Liver (tissue), 9 donors: ENCODE results near the gene ACAT2. TPM values are rescaled to one million over a fixed set of nuclear protein-coding genes. Genes with fewer than 3 reads are reported as not detected.
"Not testable (repeated sequence)": the region's sequence is repeated elsewhere in the genome, so short reads cannot be mapped to it uniquely, and the experiment has no call there.

Experiments
- DNase-seq: peaks from one replicate; pipeline ENCODE4 v3.0.0-alpha.2; 2017; ENCODE audit warnings: low spot score
- H3K27ac ChIP-seq, 2 donors: one replicate each; pipeline ENCODE4 v1.7.0; 2013; ENCODE audit warnings: inconsistent platforms in 2 of 2, low read length in 2 of 2, control low read depth in 1 of 2, low read depth in 1 of 2, mild to moderate bottlenecking in 1 of 2
- H3K27me3 ChIP-seq, 4 donors: one replicate each; pipeline versions ENCODE4 v1.6.1 to v1.7.0; 2013; ENCODE audit warnings: low read length in 3 of 4, inconsistent platforms in 1 of 4, mild to moderate bottlenecking in 1 of 4, moderate library complexity in 1 of 4; ENCODE audit not compliant: control insufficient read depth in 4 of 4, insufficient read depth in 4 of 4
- H3K36me3 ChIP-seq, 4 donors: one replicate each; pipeline versions ENCODE4 v1.6.1 to v1.7.0; 2013; ENCODE audit warnings: low read length in 3 of 4, mild to moderate bottlenecking in 3 of 4, low read depth in 1 of 4, moderate library complexity in 1 of 4; ENCODE audit not compliant: control insufficient read depth in 4 of 4, insufficient read depth in 3 of 4
- H3K4me1 ChIP-seq, 4 donors: one replicate each; pipeline versions ENCODE4 v1.6.1 to v1.7.0; 2013; ENCODE audit warnings: low read length in 3 of 4, mild to moderate bottlenecking in 3 of 4, moderate library complexity in 1 of 4; ENCODE audit not compliant: control insufficient read depth in 4 of 4, insufficient read depth in 4 of 4
- H3K4me3 ChIP-seq, 3 donors: one replicate each; pipeline versions ENCODE4 v1.6.1 to v1.7.0; 2013; ENCODE audit warnings: low read length in 3 of 3, control low read depth in 1 of 3, low read depth in 1 of 3, mild to moderate bottlenecking in 1 of 3
- H3K9ac ChIP-seq, 2 donors: one replicate each; pipeline ENCODE4 v1.7.0; 2013; ENCODE audit warnings: low read length in 2 of 2, mild to moderate bottlenecking in 2 of 2, moderate library complexity in 2 of 2, control low read depth in 1 of 2, low read depth in 1 of 2
- H3K9me3 ChIP-seq, 4 donors: one replicate each; pipeline versions ENCODE4 v1.6.1 to v1.7.0; 2013; ENCODE audit warnings: low read length in 3 of 4; ENCODE audit not compliant: control insufficient read depth in 4 of 4
- EGR1 ChIP-seq, 2 donors: IDR thresholded peaks; 2 replicates each; pipeline ENCODE4 v1.6.1; 2016 to 2018; ENCODE audit warnings: antibody characterized with exemption in 2 of 2, low read depth in 2 of 2
- FOXA1 ChIP-seq: IDR thresholded peaks from 2 replicates; pipeline ENCODE4 v1.6.1; 2016; ENCODE audit warnings: antibody characterized with exemption
- FOXA2 ChIP-seq: IDR thresholded peaks from 2 replicates; pipeline ENCODE4 v1.6.1; 2016; ENCODE audit warnings: antibody characterized with exemption
- GABPA ChIP-seq, 2 donors: IDR thresholded peaks in 1 of 2; conservative IDR thresholded peaks in 1 of 2; 2 replicates each; pipeline ENCODE4 v1.6.1; 2016; ENCODE audit warnings: antibody characterized with exemption in 2 of 2, mild to moderate bottlenecking in 1 of 2, moderate library complexity in 1 of 2
- HNF4A ChIP-seq, 2 donors: conservative IDR thresholded peaks; 2 replicates each; pipeline ENCODE4 v1.6.1; 2016; ENCODE audit warnings: antibody characterized with exemption in 2 of 2, mild to moderate bottlenecking in 2 of 2
- HNF4G ChIP-seq: IDR thresholded peaks from 2 replicates; pipeline ENCODE4 v1.6.1; 2016; ENCODE audit warnings: antibody characterized with exemption
- JUND ChIP-seq, 2 donors: IDR thresholded peaks; 2 replicates each; pipeline ENCODE4 v1.6.1; 2016; ENCODE audit warnings: antibody characterized with exemption in 2 of 2
- NR2F2 ChIP-seq: IDR thresholded peaks from 2 replicates; pipeline ENCODE4 v1.6.1; 2016; ENCODE audit warnings: antibody characterized with exemption
- RAD21 ChIP-seq, 2 donors: IDR thresholded peaks; 2 replicates each; pipeline ENCODE4 v1.6.1; 2016; ENCODE audit warnings: antibody characterized with exemption in 2 of 2, mild to moderate bottlenecking in 2 of 2
- RXRA ChIP-seq, 2 donors: IDR thresholded peaks; 2 replicates each; pipeline ENCODE4 v1.6.1; 2017 to 2018; ENCODE audit warnings: antibody characterized with exemption in 2 of 2, mild to moderate bottlenecking in 1 of 2
- SP1 ChIP-seq: IDR thresholded peaks from 2 replicates; pipeline ENCODE4 v1.6.1; 2018; ENCODE audit warnings: antibody characterized with exemption, mild to moderate bottlenecking
- TAF1 ChIP-seq: conservative IDR thresholded peaks from 2 replicates; pipeline ENCODE4 v1.6.1; 2016; ENCODE audit warnings: antibody characterized with exemption, mild to moderate bottlenecking
- YY1 ChIP-seq: IDR thresholded peaks from 2 replicates; pipeline ENCODE4 v1.6.1; 2016; ENCODE audit warnings: antibody characterized with exemption, mild to moderate bottlenecking
- WGBS: extraction: QIAGEN DNeasy Blood & Tissue Kit; methylation state at CpG from one replicate; pipeline ENCODE4 v1.1.7; 2013; 5-methylcytosine and 5-hydroxymethylcytosine counted together
- polyA plus RNA-seq, 2 donors: library from polyadenylated mRNA; stranded (reverse) in 1 of 2; unstranded in 1 of 2; fragments of 200-250 nt in 1 of 2; fragments of >200 nt in 1 of 2; fragmentation: Nextera tagmentation in 1 of 2; extraction: Ambion mirVana in 1 of 2; gene quantifications; one replicate each; pipeline versions ENCODE4 v1.2.1 to v1.2.3, GENCODE V29; 2013 to 2015
- total RNA-seq, 2 donors: library from RNA; depleted of rRNA; stranded (reverse); fragments of >200 nt; gene quantifications; one replicate each; pipeline ENCODE4 v1.2.3, GENCODE V29; 2014
- TF ChIP-seq, protein P1 (sequence below): IDR thresholded peaks from 2 replicates; pipeline ENCODE4 v1.6.1; 2016; ENCODE audit warnings: antibody characterized with exemption
- TF ChIP-seq, protein P2 (sequence below): IDR thresholded peaks from 2 replicates; pipeline ENCODE4 v1.6.1; 2016; ENCODE audit warnings: antibody characterized with exemption
- TF ChIP-seq, protein P3 (sequence below): IDR thresholded peaks from 2 replicates; pipeline ENCODE4 v1.6.1; 2016; ENCODE audit warnings: antibody characterized with exemption, mild to moderate bottlenecking
- TF ChIP-seq, protein P4 (sequence below): fragments of 150-350 bp; IDR thresholded peaks from 2 replicates; pipeline ENCODE4 v1.5.1; 2017; ENCODE audit warnings: improper control_type of control experiment, low read depth, low read length; ENCODE audit not compliant: missing input control
- donor health status: healthy.
- donor health status: healthy.
- donor health status: healthy.
- donor health status: healthy.
- donor health status: healthy.

ACAT2 gene
- total and polyA plus RNA-seq, 4 donors: 68.2 to 116 (median 94.2) TPM

DNA sequence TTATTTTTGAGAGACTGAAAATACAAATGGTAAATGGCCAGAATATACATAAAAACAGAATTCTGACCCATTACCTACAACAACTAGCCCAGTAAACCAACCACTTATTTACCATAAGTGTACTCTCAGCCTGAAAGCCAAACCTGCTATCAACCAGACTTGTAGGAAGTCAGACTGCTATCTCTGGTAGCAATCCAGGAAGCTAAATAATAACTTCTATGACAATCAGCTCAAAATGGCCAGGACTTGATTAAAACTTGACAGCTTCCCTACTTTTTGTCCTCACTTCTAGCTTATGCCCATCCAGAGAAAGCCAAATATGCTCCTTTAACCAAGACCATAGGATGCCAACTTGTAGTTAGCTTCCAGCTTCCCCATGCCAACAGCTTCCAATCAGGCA, 39.2 kb upstream of the ACAT2 start:
- Histone ChIP-seq H3K27ac (no peak overlapping the region), H3K9ac (no peak overlapping the region), H3K9me3 (no peaks in the 10 kb centered on the region), H3K4me1 (peaks cover 0 to 10% (median 5%) of the 10 kb centered on the region in 4 donors), H3K4me3 (no peak overlapping the region), H3K27me3 (no peaks in the 10 kb centered on the region), H3K36me3 (no peaks in the 10 kb centered on the region)
- TF ChIP-seq JUND (IDR thresholded peaks at IDR 0.05) (no peak), HNF4G (no peak), TAF1 (no peak)
- no peak for DNase-seq

DNA sequence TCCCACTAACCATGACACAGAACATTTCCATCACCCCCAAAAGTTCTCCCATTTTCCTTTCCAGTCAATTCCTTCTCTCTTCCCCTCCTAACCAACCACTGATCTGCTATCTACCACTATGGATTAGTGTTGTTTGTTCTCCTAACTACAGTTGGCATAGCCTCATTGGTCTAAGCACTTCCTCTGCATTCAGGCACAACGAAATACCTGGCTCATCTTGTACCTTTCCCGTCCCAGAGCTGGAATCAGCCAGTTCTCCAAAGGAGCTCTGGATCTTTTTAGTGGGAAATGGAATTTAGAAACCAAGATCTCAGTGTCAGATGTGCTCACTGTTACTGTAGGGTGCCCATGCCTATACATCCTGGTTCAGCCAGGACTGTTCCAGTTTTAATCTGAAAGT, 38.6 kb upstream of the ACAT2 start:
- H3K27me3 ChIP-seq: no peaks in the 10 kb centered on the region
- no peak overlapping the region for H3K4me3 ChIP-seq
- H3K27ac ChIP-seq: no peak overlapping the region
- H3K36me3 ChIP-seq: no peaks in the 10 kb centered on the region
- H3K9me3 ChIP-seq: no peaks in the 10 kb centered on the region
- TF ChIP-seq HNF4G (no peak), FOXA2 (no peak)
- H3K4me1 ChIP-seq: peaks cover 0 to 10% (median 5%) of the 10 kb centered on the region in 4 donors
- 86% methylated on average over 2 of the region's 2 CpGs for WGBS
- H3K9ac ChIP-seq: no peak overlapping the region
- no peak for DNase-seq

DNA sequence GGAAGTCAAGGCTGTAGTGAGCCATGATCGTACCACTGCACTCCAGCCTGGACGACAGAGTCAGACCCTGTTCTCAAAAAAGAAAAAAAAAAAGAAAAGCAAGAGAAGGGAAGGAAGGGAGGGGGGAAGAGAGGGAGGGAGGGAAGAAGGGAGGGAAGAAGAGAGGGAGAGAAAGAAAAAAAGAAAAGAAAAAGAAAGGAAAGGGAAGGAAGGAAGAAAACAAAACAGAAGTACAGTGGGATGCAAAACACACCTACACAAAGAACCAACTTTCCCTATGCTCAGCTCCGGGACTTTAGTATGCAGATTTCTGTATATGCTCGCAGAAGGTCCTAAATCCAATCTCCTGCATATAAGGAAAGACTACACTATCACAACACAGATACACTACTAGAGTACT, 37.1 kb upstream of the ACAT2 start:
- WGBS: 97% methylated on average over 4 of the region's 4 CpGs
- H3K36me3 ChIP-seq: no peaks in the 10 kb centered on the region

DNA sequence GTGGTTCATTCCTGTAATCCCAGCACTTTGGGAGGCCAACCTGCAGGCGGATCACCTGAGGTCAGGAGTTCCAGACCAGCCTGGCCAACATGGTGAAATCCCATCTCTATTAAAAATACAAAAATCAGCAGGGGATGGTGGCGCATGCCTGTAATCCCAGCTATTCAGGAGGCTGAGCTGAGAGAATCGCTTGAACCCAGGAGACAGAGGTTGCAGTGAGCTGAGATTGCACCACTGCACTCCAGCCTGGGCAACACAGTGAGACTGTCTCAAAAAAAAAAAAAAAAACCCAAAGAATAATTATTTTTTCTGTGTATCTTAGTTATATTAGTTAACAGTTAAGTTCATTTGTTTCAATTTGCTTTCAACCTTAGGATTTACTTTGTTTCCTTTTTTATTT, 36.6 kb upstream of the ACAT2 start:
- not testable (repeated sequence) for H3K9me3 ChIP-seq, H3K27ac ChIP-seq, H3K27me3 ChIP-seq, H3K4me3 ChIP-seq, DNase-seq, H3K9ac ChIP-seq, H3K36me3 ChIP-seq
- 98% methylated on average over 3 of the region's 3 CpGs for WGBS
- peaks cover 2 to 22% (median 13%) of the 10 kb centered on the region in 4 donors for H3K4me1 ChIP-seq

More for the DNA sequence above, 37.1 kb upstream of the ACAT2 start:
- Histone ChIP-seq H3K27me3 (no peaks in the 10 kb centered on the region), H3K9ac (no peak overlapping the region), H3K4me1 (peaks cover 2 to 22% (median 12%) of the 10 kb centered on the region in 4 donors), H3K9me3 (no peaks in the 10 kb centered on the region), H3K27ac (no peak overlapping the region), H3K4me3 (no peak overlapping the region)
- TF ChIP-seq GABPA (IDR thresholded peaks at IDR 0.05 in 1 of 2, conservative IDR thresholded peaks at IDR 0.05 in 1 of 2) (no peak), EGR1 (IDR thresholded peaks at IDR 0.05; ENCODE audit: low read depth in 2 of 2) (no peak), NR2F2 (no peak), FOXA2 (no peak), HNF4G (no peak), TAF1 (no peak), SP1 (no peak), YY1 (no peak), JUND (IDR thresholded peaks at IDR 0.05) (no peak), RXRA (IDR thresholded peaks at IDR 0.05) (no peak), RAD21 (IDR thresholded peaks at IDR 0.05) (no peak), FOXA1 (no peak), HNF4A (conservative IDR thresholded peaks at IDR 0.05) (no peak)
- TF ChIP-seq, protein P1, sequence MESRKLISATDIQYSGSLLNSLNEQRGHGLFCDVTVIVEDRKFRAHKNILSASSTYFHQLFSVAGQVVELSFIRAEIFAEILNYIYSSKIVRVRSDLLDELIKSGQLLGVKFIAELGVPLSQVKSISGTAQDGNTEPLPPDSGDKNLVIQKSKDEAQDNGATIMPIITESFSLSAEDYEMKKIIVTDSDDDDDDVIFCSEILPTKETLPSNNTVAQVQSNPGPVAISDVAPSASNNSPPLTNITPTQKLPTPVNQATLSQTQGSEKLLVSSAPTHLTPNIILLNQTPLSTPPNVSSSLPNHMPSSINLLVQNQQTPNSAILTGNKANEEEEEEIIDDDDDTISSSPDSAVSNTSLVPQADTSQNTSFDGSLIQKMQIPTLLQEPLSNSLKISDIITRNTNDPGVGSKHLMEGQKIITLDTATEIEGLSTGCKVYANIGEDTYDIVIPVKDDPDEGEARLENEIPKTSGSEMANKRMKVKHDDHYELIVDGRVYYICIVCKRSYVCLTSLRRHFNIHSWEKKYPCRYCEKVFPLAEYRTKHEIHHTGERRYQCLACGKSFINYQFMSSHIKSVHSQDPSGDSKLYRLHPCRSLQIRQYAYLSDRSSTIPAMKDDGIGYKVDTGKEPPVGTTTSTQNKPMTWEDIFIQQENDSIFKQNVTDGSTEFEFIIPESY: no peak
- TF ChIP-seq, protein P2, sequence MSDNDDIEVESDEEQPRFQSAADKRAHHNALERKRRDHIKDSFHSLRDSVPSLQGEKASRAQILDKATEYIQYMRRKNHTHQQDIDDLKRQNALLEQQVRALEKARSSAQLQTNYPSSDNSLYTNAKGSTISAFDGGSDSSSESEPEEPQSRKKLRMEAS: no peak
- TF ChIP-seq, protein P3, sequence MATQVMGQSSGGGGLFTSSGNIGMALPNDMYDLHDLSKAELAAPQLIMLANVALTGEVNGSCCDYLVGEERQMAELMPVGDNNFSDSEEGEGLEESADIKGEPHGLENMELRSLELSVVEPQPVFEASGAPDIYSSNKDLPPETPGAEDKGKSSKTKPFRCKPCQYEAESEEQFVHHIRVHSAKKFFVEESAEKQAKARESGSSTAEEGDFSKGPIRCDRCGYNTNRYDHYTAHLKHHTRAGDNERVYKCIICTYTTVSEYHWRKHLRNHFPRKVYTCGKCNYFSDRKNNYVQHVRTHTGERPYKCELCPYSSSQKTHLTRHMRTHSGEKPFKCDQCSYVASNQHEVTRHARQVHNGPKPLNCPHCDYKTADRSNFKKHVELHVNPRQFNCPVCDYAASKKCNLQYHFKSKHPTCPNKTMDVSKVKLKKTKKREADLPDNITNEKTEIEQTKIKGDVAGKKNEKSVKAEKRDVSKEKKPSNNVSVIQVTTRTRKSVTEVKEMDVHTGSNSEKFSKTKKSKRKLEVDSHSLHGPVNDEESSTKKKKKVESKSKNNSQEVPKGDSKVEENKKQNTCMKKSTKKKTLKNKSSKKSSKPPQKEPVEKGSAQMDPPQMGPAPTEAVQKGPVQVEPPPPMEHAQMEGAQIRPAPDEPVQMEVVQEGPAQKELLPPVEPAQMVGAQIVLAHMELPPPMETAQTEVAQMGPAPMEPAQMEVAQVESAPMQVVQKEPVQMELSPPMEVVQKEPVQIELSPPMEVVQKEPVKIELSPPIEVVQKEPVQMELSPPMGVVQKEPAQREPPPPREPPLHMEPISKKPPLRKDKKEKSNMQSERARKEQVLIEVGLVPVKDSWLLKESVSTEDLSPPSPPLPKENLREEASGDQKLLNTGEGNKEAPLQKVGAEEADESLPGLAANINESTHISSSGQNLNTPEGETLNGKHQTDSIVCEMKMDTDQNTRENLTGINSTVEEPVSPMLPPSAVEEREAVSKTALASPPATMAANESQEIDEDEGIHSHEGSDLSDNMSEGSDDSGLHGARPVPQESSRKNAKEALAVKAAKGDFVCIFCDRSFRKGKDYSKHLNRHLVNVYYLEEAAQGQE: no peak
- TF ChIP-seq, protein P4, sequence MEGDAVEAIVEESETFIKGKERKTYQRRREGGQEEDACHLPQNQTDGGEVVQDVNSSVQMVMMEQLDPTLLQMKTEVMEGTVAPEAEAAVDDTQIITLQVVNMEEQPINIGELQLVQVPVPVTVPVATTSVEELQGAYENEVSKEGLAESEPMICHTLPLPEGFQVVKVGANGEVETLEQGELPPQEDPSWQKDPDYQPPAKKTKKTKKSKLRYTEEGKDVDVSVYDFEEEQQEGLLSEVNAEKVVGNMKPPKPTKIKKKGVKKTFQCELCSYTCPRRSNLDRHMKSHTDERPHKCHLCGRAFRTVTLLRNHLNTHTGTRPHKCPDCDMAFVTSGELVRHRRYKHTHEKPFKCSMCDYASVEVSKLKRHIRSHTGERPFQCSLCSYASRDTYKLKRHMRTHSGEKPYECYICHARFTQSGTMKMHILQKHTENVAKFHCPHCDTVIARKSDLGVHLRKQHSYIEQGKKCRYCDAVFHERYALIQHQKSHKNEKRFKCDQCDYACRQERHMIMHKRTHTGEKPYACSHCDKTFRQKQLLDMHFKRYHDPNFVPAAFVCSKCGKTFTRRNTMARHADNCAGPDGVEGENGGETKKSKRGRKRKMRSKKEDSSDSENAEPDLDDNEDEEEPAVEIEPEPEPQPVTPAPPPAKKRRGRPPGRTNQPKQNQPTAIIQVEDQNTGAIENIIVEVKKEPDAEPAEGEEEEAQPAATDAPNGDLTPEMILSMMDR: no peak
- no peak for DNase-seq
